ENCODE measurements around the gene KCNJ5. TPM values are rescaled to one million over a fixed set of nuclear protein-coding genes. Genes with fewer than 3 reads are reported as not detected.
A peak's percentile ranks its signal among the peaks of the same experiment; 100 is the strongest.

KCNJ5 gene
- total RNA-seq, 2 donors from 2014 or later: 8.2 to 23.3 TPM

DNA sequence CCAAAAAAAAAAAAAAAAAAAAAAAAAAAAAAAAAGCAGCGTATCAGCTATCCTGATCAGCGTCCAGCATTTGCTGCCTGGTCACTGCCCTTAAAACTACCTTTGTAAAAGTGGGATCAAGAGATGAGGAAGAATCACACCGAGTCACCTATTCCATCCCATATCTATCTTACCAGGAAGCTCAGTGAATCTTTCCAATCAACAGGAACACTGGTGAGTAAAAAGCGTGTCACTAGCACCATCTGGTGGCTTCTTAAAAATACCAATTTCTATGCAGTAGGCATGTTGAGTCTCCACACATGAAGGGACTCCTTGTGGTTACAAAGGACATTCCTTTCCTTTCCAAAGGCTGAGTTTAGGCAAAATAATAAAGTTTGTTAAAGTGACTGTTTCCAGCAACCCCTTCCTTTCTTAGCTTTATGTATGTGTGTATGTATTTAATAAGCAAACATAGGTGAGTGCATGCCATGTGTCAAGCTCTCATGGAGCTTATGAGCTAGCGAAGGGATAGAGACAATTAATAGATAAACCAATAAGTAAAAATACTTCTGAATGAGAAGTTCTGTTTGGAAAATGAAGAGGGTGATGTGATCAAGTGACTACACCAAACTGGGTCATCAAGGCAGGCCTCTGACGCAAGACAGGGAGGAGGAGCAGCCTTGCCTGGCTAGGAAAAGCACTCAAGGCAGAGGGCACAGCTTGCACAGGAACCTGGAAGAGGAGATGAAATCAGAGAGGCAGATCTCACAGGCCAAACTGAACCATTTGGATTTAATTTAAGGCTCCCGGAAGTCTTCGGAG is 65.4 kb downstream of the KCNJ5 start:
- TF ChIP-seq, protein P1, sequence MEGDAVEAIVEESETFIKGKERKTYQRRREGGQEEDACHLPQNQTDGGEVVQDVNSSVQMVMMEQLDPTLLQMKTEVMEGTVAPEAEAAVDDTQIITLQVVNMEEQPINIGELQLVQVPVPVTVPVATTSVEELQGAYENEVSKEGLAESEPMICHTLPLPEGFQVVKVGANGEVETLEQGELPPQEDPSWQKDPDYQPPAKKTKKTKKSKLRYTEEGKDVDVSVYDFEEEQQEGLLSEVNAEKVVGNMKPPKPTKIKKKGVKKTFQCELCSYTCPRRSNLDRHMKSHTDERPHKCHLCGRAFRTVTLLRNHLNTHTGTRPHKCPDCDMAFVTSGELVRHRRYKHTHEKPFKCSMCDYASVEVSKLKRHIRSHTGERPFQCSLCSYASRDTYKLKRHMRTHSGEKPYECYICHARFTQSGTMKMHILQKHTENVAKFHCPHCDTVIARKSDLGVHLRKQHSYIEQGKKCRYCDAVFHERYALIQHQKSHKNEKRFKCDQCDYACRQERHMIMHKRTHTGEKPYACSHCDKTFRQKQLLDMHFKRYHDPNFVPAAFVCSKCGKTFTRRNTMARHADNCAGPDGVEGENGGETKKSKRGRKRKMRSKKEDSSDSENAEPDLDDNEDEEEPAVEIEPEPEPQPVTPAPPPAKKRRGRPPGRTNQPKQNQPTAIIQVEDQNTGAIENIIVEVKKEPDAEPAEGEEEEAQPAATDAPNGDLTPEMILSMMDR (IDR thresholded peaks at IDR 0.05): peak; percentile 36 to 78
- no peak overlapping the region for H3K27ac ChIP-seq
- no peak for DNase-seq (ENCODE audit: low spot score)
- no peaks in the 10 kb centered on the region for H3K27me3 ChIP-seq
- no peaks in the 10 kb centered on the region for H3K4me1 ChIP-seq
- H3K4me3 ChIP-seq: no peak overlapping the region
- H3K36me3 ChIP-seq: no peaks in the 10 kb centered on the region
- H3K9me3 ChIP-seq: no peaks in the 10 kb centered on the region

GRCh38 chr11:128957202-128957482 is 66.0 kb downstream of the KCNJ5 start:
- no peak for DNase-seq (ENCODE audit: low spot score)
- no peaks in the 10 kb centered on the region for H3K27me3 ChIP-seq
- no peaks in the 10 kb centered on the region for H3K9me3 ChIP-seq
- TF ChIP-seq, protein P1 (IDR thresholded peaks at IDR 0.05): no peak
- no peak overlapping the region for H3K27ac ChIP-seq
- no peaks in the 10 kb centered on the region for H3K36me3 ChIP-seq
- H3K4me1 ChIP-seq: no peaks in the 10 kb centered on the region
- H3K4me3 ChIP-seq: no peak overlapping the region

GRCh38 chr11:128961645-128962044 is 70.5 kb downstream of the KCNJ5 start:
- no peaks in the 10 kb centered on the region for H3K9me3 ChIP-seq

GRCh38 chr11:128962896-128963295 is 71.7 kb downstream of the KCNJ5 start:
- no peaks in the 10 kb centered on the region for H3K36me3 ChIP-seq
- no peaks in the 10 kb centered on the region for H3K27me3 ChIP-seq
- H3K27ac ChIP-seq: no peak overlapping the region
- H3K4me3 ChIP-seq: no peak overlapping the region
- no peak for DNase-seq (ENCODE audit: low spot score)
- H3K4me1 ChIP-seq: no peaks in the 10 kb centered on the region
- H3K9me3 ChIP-seq: no peaks in the 10 kb centered on the region
- TF ChIP-seq, protein P1 (IDR thresholded peaks at IDR 0.05): no peak

More at GRCh38 chr11:128961645-128962044, 70.5 kb downstream of the KCNJ5 start:
- Histone ChIP-seq H3K27me3 (no peaks in the 10 kb centered on the region), H3K36me3 (no peaks in the 10 kb centered on the region), H3K4me3 (no peak overlapping the region), H3K27ac (no peak overlapping the region), H3K4me1 (no peaks in the 10 kb centered on the region)
- no peak for DNase-seq (ENCODE audit: low spot score)
- TF ChIP-seq, protein P1 (IDR thresholded peaks at IDR 0.05): no peak

GRCh38 chr11:128963744-128964325 is 72.7 kb downstream of the KCNJ5 start:
- no peak overlapping the region for H3K4me3 ChIP-seq
- no peaks in the 10 kb centered on the region for H3K27me3 ChIP-seq
- no peaks in the 10 kb centered on the region for H3K4me1 ChIP-seq
- H3K36me3 ChIP-seq: no peaks in the 10 kb centered on the region
- H3K27ac ChIP-seq: no peak overlapping the region
- H3K9me3 ChIP-seq: no peaks in the 10 kb centered on the region
- TF ChIP-seq, protein P1 (IDR thresholded peaks at IDR 0.05): no peak
- DNase-seq (ENCODE audit: low spot score): no peak

Data from right atrium auricular region (tissue), 2 donors.